ENCODE measurements around the gene PIEZO2.

Gene PIEZO2

GRCh38 chr18:10723496-10723895 lies 425.9 kb downstream of the PIEZO2 start:
- DNase-seq, result no peak

DNA sequence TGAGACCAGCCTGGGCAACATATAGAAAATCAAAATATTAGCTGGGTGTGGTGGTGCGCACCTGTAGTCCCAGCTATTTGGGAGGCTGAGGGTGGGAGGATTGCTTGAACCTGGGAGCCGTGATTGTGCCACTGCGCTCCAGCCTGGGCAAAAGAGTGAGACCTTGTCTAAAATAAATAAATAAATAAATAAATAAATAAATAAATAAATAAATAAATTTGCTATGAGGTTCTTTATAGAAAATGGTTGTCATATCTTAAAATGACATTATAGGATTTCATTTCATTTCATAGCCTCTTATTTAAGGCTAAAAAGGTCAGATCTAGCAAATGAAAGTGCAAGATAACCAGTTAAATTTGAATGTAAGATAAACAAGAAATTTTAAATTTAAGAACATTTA lies 430.6 kb downstream of the PIEZO2 start:
- no peak for DNase-seq

DNA sequence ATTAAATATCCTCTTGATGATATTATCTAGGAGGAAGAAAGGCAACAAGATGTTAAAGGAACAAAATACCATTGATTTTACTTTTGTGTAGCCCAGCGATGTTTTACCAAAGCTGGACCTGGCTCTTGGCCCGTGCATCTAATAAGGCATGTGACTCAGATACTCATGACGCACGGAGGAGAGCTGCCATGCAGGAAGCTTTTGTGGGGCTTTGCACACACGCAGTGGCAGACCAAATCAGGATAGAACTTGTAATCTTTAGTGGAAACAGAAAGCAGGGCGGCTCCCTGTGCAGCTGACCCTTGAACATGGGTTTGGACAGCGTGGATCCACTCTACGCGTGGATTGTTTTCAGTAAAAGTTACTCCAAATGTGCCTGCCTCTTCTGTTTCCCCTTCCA lies 433.6 kb downstream of the PIEZO2 start:
- no peak for DNase-seq

GRCh38 chr18:10713409-10713808 lies 436.0 kb downstream of the PIEZO2 start:
- DNase-seq, result no peak

DNA sequence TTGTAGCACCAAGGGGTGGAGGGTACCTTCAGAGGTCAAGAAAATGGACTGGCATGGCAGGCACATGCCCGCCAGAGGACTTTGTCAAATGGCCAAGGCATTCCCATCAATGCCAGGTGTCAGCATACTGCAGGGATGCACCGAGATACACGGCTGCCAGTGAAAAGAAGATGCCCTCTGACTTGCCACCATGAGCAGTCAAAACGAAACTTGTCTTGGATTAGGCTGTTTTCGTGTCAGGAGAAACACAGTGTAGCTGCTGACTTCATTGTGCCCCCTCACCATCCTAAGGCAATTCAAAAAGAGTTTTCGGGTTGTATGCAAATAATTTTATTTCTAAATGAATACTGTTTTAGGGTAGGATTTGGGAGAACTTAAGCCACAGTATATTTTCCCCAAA lies 442.1 kb downstream of the PIEZO2 start:
- no peak for DNase-seq

- DNase-seq, result no peak
These were observed 443.6 kb downstream of the PIEZO2 start for GRCh38 chr18:10705786-10706185.

DNA sequence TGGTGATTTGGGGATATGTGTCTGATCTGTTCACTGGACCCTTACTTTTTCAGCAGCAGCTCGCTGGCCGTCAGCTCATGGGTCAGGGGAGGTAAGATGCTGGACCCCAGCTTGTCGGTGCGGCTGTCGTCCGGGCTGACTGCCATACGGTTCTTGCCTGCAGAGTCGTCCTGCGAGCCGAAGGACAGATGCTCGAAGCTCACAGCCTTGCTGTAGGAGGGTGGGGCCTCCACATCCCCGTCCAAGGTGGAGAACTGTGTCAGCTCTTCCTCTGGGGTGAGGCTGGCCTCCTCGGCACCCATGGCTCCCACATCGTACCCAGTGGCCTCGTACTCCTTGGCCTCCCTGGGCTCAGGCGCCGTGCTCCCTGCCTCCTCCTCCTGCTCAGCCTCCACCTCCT lies 444.1 kb downstream of the PIEZO2 start:
- DNase-seq, result no peak

- no peak for DNase-seq
These were observed 447.2 kb downstream of the PIEZO2 start for GRCh38 chr18:10702206-10702605.

DNA sequence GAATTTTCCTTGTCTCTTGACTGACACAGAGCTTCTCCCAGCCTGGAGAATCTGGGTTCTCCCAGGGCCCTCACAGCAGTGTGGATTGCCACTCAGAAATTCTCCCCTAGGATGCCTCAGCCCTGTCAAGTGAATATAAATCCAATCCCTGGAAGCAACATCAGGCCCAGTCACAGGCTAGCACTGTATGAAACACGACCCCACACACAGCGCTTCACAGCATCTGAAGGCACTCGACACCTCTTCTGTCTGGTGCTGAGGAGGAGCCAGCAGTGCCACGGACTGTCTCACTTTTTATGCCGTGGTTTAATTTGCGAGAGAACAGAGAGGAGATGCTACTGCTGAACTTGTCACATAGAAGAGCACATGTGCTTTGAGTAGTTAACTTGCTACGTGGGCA lies 459.0 kb downstream of the PIEZO2 start:
- no peak for DNase-seq

- no peak for DNase-seq
These were observed 459.4 kb downstream of the PIEZO2 start for GRCh38 chr18:10690035-10690329.

GRCh38 chr18:10689236-10690034 lies 459.9 kb downstream of the PIEZO2 start:
- no peak for DNase-seq

- DNase-seq, result no peak
These were observed 460.6 kb downstream of the PIEZO2 start for GRCh38 chr18:10688766-10689165.

GRCh38 chr18:10687161-10687925 lies 462.0 kb downstream of the PIEZO2 start:
- DNase-seq, result no peak

DNA sequence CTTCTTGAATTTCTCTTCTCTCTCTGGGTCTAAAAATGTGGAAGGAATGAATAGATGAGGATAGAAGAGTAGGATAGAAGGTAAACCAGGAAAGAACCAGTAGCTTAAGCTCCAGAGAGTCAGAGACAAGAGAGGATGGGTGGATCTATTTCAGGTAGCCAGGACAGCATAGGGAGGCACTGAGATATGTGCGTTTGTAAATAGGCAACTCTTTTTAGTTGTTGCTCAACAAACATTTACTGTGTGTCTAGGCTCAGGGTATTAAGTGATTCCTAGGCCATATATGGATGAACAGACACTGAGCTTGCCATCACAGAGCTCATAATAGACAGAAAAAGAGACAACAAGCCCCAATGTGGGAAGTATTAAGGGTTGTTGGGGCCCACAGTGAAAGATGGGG lies 463.1 kb downstream of the PIEZO2 start:
- DNase-seq, result no peak

- no peak for DNase-seq
These were observed 463.9 kb downstream of the PIEZO2 start for GRCh38 chr18:10685484-10685883.

GRCh38 chr18:10682368-10682714 lies 467.0 kb downstream of the PIEZO2 start:
- no peak for DNase-seq

DNA sequence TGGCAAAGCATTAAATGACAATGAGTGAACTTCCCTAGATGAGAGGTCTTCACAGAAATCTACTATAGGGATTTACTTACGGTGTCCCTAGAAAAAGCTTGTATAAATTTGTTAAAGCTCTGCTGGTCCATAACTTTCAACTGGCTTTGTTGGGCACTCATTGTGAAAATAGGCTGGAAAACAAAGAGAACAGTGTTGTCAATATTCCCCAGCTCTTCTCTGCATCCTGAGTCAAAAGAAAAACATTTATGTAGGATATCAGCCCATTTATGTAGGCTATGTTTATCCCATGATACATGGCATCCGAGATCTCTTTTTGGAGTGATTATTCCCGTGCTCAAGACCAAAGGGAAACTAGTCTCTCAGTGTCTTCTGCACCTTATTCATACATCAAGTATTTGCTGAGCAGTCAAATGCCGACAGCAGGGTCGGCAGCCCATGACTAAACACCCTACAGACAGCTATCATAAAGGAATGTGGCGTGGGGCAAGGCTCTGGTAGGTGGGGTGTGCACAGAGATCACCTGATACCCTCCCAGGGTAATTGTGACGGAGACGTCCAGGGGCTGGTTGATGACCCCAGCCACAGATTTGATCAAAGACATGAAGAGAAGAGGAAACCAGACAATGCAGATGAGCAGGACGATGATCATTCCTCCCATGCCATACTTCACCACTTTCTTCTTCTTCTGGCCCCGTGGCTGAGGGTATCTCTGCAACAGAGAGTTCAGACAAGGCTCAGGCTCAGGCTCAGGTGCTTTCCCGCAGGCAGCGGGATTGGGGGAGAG lies 467.6 kb downstream of the PIEZO2 start:
- DNase-seq, result no peak

- DNase-seq, result no peak
These were observed 469.1 kb downstream of the PIEZO2 start for GRCh38 chr18:10680271-10680596.

DNA sequence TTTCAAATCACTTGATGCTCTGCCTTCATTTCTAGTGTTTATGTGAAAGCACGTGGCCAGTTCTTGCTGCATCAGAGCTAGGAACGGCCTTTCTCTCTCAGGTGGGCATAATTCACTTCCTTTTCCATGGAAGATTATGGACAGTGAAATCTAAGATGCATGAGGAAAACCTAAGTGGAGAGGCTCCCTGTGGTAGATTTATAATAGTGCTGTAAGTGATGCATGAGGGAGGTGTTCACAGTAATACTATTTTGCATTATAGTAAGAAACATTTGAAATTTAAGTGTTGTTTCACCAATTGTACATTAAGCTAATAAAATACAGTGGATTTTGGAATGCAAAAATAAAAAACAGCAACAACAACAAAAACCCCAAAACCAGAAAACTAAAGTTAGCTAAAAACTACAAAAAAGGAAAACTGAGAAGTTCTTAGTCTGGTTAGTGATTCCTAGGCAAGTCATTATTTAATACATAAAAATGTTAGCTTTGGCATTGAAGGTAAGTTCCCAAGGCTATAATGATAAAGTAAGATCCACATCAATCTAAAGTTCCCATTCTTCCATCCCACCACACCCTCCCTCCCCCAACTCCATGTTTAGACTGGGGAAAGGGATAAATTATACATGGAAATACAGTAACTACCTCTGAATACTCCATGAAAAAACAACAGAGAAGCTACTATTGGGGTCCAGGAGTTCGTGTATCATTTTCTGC lies 469.7 kb downstream of the PIEZO2 start:
- no peak for DNase-seq

- DNase-seq, result no peak
These were observed 477.9 kb downstream of the PIEZO2 start for GRCh38 chr18:10671441-10671840.

DNA sequence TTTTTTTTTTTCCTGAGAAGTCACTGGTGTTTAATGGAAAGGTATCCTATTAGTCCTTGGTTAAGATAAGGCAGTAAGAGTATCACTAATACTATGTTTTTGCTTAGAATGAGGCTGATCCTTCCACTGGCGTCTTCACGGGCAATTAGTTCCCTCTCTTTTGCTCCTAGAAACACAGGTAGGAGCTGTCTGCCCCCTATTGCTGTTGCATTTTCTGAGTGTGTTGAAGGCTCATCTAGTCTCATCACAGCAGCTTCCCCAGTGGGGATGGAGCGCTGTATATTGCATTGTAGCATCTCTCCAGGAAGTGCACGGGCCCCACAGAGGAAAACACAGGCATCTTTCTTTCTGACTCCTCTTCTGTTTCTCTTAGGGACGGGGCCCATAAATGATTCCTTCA lies 478.5 kb downstream of the PIEZO2 start:
- no peak for DNase-seq

GRCh38 chr18:10669441-10670100 lies 479.8 kb downstream of the PIEZO2 start:
- no peak for DNase-seq

- DNase-seq, result no peak
These were observed 485.6 kb downstream of the PIEZO2 start for GRCh38 chr18:10663750-10664149.
